GM12872 (cell line): ENCODE results near the gene PCNP.

ENCODE experiments used
- TF ChIP-seq, protein P1 (sequence below): IDR thresholded peaks from 3 replicates; pipeline ENCODE4 v1.5.1; 2011; ENCODE audit warnings: low read depth, mild to moderate bottlenecking, low read length, moderate library complexity; ENCODE audit not compliant: insufficient read depth

Gene PCNP

DNA sequence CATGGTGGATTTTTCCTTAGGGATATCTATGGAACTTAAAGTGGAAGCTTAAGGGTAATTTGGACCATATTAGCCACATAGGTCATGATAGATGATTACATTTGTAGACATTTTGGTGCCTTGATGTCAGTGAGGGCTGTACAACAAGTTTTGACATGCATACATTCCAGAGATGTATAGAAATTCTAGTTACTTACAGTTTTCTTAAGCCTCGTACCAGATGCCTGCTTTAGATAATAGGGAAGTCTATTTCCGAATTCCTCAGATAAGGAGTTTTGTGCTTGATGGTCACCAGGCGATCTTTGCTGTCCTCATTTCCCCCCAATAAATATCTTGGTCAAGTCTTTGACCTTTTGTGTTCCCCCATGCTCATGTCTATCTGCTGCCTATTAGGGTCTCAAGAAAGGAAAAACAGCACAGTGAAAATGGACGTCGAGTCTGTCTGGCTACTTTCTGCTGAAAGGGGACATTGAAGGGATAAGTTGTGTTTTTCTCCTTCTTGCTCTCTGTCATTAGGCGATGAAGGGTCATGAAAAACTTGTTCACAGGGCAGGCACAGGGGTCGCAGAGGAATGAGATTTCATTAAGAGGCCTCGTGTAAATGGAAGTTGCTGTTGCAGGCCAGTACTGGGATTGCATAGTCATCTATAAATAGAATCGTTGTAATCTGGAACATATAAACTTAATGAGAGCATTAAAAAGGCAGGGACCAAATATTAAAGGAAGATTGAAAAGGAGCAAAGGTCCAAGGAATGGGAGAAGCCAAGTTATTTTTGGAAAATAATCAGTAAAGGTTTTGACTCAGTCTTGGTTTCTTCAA is 41.0 kb upstream of the PCNP start:
- TF ChIP-seq, protein P1, sequence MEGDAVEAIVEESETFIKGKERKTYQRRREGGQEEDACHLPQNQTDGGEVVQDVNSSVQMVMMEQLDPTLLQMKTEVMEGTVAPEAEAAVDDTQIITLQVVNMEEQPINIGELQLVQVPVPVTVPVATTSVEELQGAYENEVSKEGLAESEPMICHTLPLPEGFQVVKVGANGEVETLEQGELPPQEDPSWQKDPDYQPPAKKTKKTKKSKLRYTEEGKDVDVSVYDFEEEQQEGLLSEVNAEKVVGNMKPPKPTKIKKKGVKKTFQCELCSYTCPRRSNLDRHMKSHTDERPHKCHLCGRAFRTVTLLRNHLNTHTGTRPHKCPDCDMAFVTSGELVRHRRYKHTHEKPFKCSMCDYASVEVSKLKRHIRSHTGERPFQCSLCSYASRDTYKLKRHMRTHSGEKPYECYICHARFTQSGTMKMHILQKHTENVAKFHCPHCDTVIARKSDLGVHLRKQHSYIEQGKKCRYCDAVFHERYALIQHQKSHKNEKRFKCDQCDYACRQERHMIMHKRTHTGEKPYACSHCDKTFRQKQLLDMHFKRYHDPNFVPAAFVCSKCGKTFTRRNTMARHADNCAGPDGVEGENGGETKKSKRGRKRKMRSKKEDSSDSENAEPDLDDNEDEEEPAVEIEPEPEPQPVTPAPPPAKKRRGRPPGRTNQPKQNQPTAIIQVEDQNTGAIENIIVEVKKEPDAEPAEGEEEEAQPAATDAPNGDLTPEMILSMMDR = no peak

DNA sequence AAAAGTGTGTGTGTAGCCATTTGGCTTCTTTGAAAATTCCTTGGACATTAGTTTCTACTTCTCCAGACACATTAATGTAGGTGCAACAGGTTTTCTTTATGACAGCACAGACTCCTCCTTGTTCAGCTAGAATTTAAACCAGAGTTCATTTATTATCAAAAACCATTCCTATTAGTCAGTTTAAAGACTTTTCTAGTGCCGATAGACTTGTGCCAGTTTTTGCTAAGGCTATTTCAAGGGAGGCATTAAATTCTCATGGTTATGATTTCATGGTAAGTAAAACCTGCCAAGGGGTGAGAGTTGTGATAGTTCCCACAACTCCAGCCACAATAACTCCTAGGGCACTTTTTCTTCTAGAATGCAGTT is 40.4 kb upstream of the PCNP start:
- TF ChIP-seq, protein P1 = no peak

DNA sequence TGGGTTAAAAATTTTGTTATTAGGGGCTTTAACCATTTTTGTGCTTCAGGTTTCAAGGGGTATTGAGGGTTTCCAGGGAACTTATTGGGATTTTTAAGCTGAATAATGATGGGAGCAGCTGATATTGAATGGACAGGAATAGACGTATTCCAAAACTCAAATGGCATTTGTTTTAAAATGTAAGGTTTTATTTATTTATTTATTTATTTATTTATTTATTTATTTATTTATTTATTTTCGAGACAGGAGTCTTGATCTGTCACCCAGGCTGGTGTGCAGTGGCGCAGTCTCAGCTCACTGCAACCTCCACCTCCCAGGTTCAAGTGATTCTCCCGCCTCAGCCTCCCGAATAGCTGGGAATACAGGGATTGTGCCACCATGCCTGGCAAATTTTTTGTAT is 38.8 kb upstream of the PCNP start:
- TF ChIP-seq, protein P1 = no peak

DNA sequence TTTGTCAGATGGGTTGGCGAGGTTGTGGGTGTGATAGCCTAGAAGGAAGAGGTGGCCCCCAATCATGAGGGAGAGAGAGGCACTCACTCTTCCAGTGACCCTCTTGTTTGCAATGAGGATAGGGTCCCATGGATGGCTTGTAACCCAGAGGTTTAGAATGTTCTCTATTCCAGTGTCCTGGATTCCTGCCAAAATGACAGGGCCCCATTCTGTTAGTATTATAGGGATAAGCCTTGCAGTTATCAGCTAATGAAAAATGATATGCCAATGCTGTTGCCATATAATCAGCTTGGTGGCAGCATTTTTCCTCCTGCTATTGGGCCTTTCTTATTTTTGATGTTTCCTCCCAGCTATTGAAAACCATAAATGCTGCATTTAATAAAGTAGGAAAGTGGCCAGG is 37.7 kb upstream of the PCNP start:
- TF ChIP-seq, protein P1 = no peak

DNA sequence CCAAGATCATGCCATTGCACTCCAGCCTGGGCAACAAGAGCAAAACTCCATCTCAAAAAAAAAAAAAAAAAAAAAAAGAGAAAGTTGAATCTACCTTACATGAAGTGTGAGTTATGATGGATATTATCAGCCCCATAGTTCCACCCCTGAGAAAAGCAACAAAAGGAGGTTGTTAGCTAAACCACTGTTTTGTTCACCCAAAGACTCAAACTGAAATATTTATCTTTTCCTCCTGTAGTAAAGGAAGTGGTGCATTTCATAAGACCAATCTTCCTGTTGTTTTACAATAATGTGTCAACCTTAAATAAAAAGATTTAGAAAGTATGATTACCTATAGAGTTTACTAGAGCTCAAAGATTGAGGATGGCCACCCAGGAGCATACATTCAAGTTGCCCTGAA is 31.0 kb upstream of the PCNP start:
- TF ChIP-seq, protein P1 = no peak

DNA sequence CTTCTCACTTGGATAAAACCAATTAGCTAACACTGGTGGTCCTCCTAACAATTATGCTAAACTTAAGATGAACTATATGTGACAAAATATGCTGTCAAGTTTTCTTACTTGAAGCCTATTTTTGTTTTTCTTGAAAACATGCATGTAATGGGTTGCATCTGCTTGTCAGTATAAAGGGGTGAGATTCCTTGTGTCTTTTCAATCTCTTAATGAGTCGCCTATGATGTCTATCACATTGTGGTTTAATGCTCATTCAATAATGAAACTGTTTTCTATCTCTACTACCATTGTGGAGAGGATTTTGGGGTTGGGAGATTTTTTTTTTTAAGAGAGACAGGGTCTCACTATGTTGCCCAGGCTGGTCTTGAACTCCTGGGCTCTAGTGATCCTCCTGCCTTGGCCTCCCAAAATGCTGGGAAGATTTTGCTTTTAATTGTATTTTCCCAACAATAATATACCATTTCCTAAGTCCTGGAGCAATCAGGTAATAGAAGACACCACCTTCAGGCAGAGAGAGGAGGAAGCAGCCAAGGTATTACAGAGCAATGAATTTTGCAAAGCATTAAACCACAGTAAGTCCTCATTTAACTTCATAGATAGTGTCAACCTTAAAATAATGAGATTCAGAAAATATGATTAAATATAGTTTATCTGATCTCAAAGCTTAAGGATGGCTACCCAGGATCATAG is 29.7 kb upstream of the PCNP start:
- TF ChIP-seq, protein P1 = no peak

DNA sequence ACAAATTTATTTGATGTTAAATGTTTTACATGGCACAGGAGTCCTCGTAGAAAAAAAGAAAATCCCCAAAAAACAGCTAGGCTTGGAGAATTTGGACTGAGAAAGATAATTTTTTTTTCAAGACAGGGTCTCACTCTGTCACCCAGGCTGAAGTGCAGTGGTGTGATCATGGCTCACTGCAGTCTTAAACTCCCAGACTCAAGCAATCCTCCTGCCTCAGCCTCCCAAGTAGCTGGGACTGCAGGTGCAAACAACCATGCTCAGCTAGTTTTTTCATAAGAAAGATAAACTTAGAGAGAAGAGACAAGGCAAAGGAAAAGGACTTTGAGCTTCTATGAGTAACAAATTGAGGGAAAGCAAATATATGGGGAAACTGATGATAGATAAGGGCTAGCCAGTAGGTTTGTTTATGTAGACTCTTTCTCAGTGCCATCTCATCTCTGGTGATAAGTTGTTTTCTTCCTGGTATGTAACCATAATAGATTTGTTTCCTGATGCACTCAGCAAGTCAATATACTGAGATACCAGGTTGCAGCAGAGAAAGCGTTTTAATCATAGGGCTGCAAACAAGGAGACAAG is 25.4 kb upstream of the PCNP start:
- TF ChIP-seq, protein P1 = no peak
